CD4-positive, alpha-beta T cell treated with Interleukin-4 for 4 hours (primary cell): Measurements from ENCODE around the gene HELT.
"Not testable (repeated sequence)": the region's sequence is repeated elsewhere in the genome, so short reads cannot be mapped to it uniquely, and the experiment has no call there.

Source experiments
- DNase-seq: peaks from one replicate; pipeline ENCODE4 v3.0.0-alpha.2; 2020

The HELT gene, protein sequence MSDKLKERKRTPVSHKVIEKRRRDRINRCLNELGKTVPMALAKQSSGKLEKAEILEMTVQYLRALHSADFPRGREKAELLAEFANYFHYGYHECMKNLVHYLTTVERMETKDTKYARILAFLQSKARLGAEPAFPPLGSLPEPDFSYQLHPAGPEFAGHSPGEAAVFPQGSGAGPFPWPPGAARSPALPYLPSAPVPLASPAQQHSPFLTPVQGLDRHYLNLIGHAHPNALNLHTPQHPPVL

DNA sequence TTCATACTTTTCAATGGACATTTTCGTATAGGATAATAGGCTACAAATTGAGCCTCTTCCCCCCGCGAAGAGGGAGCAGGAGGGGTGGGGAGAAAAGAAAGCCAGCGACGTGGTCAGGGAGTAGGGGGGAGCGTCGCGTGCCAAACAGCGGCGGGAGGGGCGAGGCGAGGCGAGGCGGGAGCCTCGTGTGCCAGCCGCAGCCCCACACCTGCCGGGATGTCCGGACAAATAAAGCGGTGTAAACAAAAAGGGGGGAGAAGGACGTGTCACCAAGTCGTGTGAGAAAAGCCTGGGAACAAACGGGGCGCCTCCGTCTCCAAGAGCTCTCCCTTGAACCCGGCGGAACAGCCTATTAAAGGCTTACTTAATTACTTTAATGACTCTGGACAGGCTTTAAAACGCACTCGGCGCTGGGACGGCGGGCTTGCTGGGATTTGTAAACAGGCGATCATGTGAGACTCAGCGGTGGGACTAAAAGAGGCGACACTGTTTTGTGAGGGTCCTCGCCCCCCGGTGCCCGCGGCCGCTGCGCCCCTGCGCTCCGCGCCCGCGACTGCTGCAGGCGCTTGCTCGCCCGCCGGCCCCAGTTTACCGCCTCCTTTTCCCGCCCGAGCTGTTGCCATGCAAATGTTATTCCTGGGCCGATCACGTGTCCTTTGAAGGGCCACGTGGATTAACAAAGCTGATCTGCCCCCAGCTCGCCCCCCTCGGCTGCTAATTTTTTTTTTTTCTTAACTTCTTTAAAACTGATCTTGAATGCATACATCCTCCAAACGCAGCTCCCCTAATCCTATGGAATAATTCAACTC, at the start of gene HELT:
Gene HELT, plus strand, starts transcription at position 527 of the 809 bp plus-strand sequence. CDS start 439 bp downstream, outside the sequence.
- DNase-seq = no peak

DNA sequence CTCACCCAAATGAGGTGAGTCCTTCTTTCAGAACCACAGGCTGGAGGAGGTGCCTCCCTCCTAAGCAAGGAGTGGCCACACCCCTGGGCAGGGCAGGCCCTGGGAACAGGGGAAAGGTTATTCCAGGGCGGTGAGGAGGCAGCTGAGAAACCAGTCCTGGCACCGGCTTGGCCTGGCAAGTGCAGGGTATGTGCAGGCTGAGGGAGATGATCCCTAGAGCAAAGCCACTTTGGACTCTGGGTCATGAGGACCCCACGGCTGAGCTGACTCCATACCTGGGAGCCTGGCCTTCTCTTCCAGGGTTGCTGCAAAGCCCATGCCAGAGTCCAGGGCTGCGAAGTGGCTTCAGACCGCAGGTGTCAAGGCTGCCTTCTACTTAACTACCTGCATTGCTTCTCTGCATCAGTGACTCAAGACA, 49.5 kb upstream of the HELT start:
- DNase-seq = no peak

DNA sequence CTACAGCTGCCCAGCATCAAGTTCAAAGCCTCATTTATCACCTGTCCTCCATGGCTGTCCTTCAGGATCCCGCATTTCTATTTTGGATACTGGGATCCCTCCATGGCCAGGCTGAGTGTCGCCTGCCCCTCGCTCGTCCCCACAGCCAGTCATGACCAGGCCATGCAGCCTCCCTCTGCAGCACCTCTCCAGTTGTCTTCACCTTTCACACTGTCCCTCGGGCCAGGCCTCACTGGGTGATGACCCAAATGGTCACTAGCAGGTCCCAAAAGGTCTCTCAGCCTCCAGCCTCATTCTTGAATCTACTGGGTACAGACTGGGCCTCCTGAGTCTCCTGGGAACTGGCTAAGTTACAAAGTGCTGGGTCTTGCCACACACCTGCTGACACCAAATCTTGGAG, 48.7 kb upstream of the HELT start:
- DNase-seq = no peak

DNA sequence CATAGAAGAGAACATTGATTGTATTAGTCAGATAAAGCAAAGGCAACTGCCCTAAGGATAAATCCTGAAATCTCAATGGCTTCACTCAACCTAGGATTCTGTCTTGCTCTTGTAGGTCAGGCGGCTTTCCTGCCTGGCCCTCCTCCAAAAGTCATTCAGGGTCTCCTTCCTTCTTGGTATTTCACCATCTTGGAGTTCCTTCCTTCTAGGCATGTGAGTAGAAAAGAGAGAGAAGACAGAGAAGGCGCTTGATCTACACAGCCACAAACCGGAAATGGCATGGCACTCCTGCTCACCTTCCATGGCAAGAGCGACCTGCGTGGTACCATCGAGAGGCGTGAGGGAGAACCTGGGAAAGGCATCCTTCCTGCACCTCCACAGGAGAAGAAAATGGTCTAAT, 45.3 kb upstream of the HELT start:
- DNase-seq = no peak

DNA sequence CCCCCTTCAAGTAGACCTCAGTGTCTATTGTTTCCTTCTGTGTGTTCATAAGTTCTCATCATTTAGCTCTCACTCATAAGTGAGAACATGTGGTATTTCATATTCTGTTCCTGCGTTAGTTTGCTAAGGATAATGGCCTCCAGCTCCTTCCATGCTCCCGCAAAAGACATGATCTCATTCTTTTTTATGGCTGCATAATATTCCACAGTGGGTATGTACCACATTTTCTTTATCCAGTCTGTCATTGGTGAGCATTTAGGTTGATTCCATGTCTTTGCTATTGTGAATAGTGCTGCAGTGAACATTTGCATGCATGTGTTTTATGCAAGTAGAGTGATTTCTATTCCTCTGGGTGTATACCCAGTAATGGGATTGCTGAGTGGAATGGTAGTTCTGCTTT, 41.9 kb upstream of the HELT start:
- not testable (repeated sequence) for DNase-seq

DNA sequence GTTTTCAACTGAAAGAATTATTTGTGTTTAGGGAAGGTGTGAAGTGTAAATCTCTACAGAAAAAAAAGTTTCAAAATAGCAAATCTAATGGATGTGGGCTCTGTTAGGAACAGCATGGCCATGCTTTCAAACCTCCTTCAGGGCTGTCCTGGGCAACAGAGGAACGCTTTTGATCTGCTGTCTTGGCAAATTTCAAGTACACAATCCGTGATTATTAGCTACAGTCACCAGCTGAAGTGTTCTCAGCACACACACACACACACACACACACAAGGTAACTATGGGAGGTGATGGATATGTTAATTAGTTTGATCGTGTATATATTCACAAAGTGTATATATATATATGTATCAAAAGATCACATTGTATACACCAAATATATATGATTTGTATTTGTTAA, 40.5 kb upstream of the HELT start:
- DNase-seq = no peak

DNA sequence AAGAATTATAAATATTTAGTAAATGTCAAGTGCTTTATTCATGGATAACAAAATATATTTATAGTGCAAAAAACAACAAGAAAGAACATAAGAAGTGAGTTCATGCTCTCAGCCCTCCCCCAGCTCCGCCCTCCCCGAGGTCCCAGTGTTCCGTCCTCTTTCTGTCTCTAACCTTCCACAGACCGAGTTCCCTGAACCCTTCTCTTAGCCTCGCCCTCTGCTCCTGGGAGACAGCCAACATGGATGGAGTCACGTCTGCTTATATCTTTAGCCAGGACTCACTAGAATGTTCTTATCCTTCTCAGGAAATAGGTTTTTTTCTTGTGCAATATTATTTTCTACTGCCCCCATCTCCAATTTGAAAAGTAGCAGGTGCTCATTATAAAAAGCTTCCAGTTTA, 40.1 kb upstream of the HELT start:
- DNase-seq = no peak

DNA sequence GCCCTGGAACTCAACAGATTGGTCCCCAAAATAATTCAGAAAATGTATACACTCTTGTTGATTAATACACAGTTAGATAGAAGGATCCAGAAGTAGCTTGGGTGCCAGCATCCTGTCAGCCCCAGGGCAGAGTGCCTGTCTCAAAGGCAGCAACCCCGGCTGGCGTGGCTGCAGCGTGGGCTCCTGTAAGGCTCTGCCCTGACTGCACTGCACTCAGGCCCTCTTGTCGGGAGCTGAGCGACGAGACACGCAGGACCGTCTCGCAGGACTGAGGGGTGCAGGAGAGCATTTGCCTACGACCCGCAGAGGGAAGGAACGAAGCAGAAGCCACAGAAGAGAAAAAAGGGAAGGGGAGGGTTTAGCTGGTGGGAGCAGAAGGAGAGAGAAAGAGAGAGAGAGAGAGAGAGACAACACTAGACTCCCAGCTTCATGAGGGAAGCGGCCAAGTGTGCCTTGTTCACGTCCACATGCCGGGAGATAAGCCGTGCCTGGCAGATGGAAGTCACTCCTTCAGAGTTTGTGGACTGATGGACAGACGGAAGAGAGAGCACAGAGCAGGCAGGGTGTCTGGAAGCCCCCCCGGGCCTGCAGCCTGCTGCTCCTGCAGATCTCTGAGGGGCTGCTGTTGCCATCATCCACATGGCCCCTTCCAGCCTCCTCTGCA, 38.7 kb upstream of the HELT start:
- no peak for DNase-seq

DNA sequence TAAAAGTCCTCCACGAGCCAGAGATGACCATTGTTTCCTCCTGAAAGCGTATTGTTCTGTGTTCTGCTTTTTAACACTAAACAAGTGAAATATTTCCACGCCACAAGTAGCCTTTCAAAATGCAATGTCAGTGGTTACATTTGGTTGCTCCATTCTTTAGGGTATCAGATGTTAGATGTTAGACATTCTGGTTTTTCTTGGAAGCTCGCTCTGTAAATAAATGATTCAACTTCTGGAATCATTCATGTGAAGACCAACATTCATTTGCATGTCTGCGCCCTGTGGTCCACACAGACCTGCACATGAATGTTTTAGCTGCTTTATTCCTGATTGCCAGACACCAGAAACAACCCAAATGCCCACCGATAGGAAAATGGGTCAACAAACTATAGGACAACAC, 38.0 kb upstream of the HELT start:
- DNase-seq = no peak

DNA sequence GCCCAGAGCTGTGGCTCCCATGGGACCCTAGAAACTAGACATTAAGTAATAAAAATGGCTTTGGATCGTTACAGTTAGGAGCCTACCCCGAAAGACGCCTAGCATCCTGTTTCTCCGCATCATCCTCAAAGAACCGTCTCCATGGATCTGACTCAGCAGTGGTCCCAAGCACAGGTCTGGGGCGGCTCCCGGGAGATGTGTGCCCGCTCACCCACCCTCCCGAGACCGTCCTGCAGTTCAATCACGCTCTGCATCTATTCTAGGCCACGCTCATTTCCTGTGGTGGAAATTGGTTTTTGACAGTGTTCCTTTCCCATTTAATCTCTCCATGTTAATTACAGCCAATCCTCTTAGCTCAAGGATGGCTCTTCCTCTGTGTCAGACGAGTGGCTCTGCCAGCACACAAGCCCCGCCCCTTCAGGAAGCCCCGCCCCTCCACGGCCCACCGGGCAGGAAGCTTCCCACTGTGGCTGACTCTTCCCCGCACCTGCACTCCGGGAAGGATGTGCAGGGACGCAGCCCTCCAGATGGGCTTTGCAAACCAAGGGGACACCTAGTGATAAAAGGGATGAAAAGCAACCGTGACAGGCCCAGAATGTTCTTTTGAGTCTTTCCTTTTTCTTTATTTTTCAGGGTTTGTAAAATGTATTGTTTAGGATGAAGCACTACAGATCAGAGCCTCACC, 34.5 kb upstream of the HELT start:
- DNase-seq = peak; percentile 41

DNA sequence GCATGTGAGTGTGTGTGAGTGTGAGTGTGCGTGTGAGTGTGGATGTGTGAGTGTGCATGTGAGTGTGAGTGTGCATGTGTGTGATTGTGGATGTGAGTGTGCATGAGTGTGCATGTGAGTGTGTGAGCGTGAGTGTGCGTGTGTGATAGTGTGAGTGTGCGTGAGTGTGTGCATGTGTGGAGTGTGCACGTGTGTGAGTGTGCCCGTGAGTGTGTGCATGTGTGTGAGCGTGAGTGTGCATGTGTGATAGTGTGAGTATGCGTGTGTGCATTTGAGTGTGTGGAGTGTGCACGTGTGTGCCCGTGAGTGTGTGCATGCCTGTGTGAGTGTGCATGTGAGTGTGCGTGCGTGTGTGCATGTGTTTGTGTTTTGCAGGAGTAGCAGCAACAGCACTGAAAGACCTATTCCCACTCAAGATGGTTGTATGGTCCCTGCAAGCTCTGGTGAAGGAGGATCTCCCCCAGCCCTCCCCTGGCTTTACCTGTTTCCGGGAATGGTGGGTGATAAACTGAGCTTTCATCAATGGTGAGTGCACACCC, 30.7 kb upstream of the HELT start:
- no peak for DNase-seq

DNA sequence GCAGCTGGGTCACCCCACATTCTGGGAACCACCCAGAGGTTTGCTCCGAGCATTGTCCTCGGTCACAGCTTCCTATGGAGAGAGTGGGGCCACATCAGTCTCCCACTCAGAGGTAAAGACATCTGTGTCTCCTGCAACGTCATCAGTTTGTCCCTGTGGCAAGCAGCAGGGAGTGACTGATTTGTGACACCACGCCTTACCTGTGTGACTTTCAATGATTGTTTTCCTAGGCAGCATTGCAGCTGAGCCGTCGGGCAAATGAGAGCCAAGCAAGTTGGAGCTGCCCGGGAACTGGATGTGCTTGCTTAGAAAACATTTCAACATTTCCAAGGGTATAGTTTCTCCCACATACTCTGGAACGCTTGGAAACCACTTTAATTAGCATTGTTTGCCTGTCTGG, 29.7 kb upstream of the HELT start:
- no peak for DNase-seq

DNA sequence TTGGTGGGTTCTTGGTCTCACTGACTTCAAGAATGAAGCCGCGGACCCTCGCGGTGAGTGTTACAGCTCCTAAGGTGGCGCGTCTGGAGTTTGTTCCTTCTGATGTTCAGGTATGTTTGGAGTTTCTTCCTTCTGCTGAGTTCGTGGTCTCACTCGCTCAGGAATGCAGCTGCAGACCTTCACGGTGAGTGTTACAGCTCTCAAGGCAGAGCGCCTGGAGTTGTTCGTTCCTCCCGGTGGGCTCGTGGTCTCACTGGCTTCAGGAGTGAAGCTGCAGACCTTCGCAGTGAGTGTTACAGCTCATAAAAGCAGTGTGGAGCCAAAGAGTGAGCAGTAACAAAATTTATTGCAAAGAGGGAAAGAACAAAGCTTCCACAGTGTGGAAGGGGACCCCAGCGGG, 29.0 kb upstream of the HELT start:
- DNase-seq = not testable (repeated sequence)

DNA sequence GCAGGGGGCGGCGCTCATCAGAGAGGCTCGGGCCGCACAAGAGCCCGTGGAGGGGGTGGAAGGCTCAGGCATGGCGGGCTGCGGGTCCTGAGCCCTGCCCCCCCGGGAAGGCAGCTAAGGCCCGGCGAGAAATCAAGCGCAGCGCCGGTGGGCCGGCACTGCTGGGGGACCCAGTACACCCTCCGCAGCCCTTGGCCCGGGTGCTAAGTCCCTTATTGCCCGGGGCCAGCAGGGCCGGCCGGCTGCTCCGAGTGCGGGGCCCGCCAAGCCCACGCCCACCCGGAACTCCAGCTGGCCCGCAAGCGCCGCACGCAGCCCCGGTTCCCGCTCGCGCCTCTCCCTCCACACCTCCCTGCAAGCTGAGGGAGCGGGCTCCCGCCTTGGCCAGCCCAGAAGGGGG, 28.2 kb upstream of the HELT start:
- DNase-seq = not testable (repeated sequence)

DNA sequence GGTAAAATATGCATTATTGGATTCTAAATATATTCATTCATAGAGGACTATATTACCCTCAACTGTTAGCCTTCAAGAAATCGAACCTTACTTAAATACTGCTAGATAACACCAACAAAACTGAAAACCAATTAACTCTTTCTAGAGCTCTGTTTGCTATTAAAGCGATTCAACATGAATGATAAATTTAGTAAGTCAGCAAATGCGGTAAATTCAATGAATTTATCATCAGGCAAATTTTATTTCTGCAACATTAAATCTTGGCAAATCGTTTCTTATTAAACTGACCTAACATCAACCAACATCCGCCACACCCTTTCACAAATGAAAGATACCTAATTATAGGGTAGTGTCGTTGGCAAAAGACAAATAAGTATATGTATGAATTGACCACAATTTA, 26.4 kb upstream of the HELT start:
- no peak for DNase-seq

DNA sequence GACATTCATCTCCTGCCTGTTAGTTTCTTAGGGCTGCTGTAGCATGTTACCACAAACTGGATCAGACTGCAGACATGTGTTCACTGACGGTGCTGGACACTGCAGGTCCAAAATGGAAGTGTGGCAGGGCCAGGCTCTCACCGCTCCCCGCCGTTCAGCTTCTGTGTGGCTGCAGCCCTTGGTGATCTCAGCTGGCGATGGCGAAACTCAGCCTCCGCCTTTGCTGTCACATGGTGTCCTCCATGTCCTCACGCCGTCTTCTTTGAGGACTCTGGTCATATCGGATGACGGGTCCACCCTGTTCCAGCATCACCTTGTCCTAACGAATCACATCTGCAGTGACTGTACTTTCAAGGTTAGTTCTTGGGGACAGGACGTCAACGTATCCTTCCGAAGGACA, 25.9 kb upstream of the HELT start:
- DNase-seq = no peak

DNA sequence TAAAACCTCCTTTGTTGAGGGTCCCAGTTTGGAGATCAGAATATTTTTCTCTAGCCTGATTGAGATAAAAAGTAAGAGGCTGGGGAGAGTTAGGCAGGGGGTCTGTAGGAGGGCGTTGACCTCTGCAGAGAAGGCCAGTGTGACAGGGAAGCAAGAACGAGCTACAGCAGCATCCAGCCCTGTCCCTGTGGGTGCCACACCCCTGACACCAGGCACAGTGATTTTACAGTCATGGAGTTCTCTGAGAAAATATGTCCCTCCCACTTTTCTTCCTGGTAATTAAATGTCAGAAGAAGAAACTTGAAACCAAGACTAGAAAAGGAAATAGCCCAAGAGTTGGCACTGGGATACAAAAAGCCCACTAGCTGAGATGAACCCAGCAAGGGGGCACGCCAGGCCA, 25.0 kb upstream of the HELT start:
- no peak for DNase-seq

DNA sequence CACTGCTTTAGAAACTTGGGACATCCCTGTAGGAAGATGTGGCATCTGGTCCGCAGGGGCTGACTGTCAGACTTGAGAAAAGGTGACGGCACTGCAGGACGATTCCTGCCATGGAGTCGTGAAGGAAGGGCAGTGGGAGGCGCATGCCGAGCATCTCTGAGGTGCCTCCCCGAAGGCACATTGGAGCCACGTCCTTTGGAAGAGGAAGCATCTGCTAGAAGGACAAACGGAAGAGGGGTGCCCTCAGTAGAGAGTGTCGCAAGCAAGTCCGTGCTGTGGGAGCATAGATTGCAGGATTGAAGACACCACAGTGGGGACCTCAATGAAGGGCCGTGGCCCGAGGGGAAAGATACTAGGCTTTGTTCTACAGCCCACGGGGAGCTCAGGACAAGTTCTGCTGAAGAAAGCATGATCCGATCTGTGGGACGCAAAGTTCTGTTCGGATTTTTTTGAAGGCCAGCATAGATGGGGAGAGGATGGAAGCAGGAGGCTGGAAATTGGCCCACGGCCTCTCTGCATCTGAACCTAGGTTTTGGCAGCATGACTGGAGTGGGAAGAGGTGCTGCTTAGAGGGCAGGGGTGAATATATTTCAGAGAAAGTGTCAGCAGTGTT, 24.2 kb upstream of the HELT start:
- no peak for DNase-seq

DNA sequence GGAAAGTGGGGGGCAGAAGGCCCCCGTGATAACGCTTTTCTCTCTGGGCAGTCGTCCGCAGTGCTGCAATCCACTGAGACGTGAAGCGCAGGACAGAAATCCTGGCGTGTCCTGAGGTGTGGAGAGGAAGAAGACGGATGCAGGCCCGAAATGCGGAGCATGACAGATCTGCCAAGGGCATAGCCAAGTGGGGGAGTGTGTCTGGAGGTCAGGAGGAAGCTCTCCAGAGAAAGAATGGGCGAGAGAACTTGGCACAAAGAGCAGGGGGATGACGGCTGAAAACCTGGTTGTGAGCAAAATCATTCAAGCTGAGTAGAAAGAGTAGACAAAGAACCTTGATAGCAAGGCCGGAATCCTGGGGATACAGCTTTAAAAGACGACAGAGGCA, 23.7 kb upstream of the HELT start:
- no peak for DNase-seq

DNA sequence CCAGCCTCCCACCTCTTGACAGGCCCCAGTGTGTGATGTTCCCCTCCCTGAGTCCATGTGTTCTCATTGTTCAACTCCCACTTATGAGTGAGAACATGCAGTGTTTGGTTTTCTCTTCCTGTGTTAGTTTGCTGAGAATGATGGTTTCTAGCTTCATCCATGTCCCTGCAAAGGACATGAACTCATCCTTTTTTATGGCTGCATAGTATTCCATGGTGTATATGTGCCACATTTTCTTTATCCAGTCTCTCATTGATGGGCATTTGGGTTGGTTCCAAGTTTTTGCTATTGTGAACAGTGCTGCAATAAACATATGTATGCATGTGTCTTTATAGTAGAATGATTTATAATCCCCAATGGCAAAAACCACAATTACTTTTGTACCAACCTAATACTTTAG, 20.6 kb upstream of the HELT start:
- not testable (repeated sequence) for DNase-seq

DNA sequence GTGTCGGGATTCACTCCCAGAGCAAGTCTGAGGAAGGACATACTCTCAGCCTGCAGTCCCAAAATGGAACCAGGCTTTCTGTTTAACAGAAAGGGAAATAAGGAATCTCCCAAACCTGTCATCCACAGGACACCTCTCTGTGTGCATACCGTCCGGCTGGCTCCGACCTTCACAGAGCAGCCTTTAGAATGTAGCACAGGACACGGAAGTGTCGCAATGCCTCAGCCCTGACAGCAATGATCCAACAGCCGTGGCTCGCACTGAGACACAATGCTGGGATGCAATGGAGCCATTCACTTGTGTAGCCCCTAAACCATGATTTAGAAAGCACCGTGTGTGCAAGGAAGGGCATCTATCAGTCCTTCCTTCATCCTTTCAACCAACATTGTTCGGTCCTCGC, 15.5 kb upstream of the HELT start:
- no peak for DNase-seq

DNA sequence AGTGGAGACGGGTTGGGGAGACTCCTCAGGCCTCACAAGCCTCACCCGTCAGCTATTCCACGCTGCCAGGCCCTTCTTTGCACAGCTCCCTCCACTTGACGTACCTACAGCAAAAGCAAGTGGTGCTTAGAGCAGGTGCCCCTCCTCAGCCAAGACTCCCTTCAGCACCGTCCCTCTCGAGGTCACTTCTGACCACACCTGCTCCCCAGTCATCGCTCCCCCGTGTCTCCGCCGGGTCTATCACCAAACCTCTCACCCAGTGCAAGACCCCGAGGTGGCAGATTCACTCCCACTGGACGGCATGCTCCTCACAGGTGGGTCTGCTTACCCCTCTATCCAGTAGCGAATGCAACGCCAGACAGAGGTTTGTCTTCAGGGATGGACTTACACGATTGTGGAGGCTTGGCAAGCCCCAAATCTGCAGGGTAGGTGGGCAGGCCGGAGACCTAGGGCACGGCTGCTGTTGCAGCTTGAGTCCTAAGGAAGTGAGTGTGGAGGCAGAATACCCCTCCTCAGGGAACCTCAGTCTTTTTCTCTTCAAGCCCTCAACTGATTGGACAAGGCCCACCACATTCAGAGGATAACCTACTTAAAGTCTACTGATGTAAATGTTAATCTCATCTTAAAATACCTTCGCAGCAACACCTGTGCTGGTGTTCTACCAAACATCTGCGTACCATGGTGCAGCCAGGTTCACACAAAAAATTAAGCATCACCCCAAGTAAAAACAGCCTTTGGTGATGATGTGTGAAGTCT, 14.5 kb upstream of the HELT start:
- DNase-seq = no peak
